HG03280 (cell line): ENCODE data around the gene NSRP1.
"Not testable (repeated sequence)": the region's sequence is repeated elsewhere in the genome, so short reads cannot be mapped to it uniquely, and the experiment has no call there.

Experiments used
- ATAC-seq: cut with Tn5 transposase; IDR thresholded peaks from one replicate; pipeline ENCODE4 v1.9.1; 2021; ENCODE audit warnings: mild to moderate bottlenecking, moderate library complexity; ENCODE audit not compliant: unreplicated experiment

NSRP1 gene

GRCh38 chr17:30118635-30119034 lies 2.0 kb downstream of the NSRP1 start:
- ATAC-seq, result not testable (repeated sequence)

GRCh38 chr17:30124273-30124796 lies 7.7 kb downstream of the NSRP1 start:
- no peak for ATAC-seq

- ATAC-seq, result no peak
Observed at GRCh38 chr17:30130121-30130520, 13.5 kb downstream of the NSRP1 start.

- ATAC-seq, result no peak
Observed at GRCh38 chr17:30132615-30133014, 16.0 kb downstream of the NSRP1 start.

- no peak for ATAC-seq
Observed at GRCh38 chr17:30133197-30133596, 16.6 kb downstream of the NSRP1 start.

- ATAC-seq, result no peak
Observed at GRCh38 chr17:30134551-30134950, 17.9 kb downstream of the NSRP1 start.

- ATAC-seq, result no peak
Observed at GRCh38 chr17:30137158-30137557, 20.5 kb downstream of the NSRP1 start.

- not testable (repeated sequence) for ATAC-seq
Observed at GRCh38 chr17:30147860-30148259, 31.2 kb downstream of the NSRP1 start.

GRCh38 chr17:30148376-30148775 lies 31.8 kb downstream of the NSRP1 start:
- no peak for ATAC-seq

- ATAC-seq, result no peak
Observed at GRCh38 chr17:30151471-30151870, 34.9 kb downstream of the NSRP1 start.

- ATAC-seq, result no peak
Observed at GRCh38 chr17:30153463-30153862, 36.8 kb downstream of the NSRP1 start.

GRCh38 chr17:30155389-30155788 lies 38.8 kb downstream of the NSRP1 start:
- ATAC-seq, result no peak

GRCh38 chr17:30158896-30159625 lies 42.4 kb downstream of the NSRP1 start:
- ATAC-seq, result no peak

GRCh38 chr17:30160419-30161172 lies 44.0 kb downstream of the NSRP1 start:
- ATAC-seq, result no peak

GRCh38 chr17:30161601-30162000 lies 45.0 kb downstream of the NSRP1 start:
- ATAC-seq, result no peak

GRCh38 chr17:30164531-30164930 lies 47.9 kb downstream of the NSRP1 start:
- ATAC-seq, result no peak

GRCh38 chr17:30165147-30165546 lies 48.5 kb downstream of the NSRP1 start:
- no peak for ATAC-seq

GRCh38 chr17:30165960-30166359 lies 49.3 kb downstream of the NSRP1 start:
- ATAC-seq, result no peak

GRCh38 chr17:30170415-30170987 lies 53.9 kb downstream of the NSRP1 start:
- ATAC-seq, result no peak

GRCh38 chr17:30172560-30172959 lies 55.9 kb downstream of the NSRP1 start:
- ATAC-seq, result no peak

- ATAC-seq, result peak; percentile 48
Observed at GRCh38 chr17:30173649-30174048, 57.0 kb downstream of the NSRP1 start.

- no peak for ATAC-seq
Observed at GRCh38 chr17:30174556-30174955, 57.9 kb downstream of the NSRP1 start.
